ENCODE data around the gene GRIA4. TPM values are rescaled to one million over a fixed set of nuclear protein-coding genes. Genes with fewer than 3 reads are reported as not detected.

The GRIA4 gene
- total RNA-seq, 1 experiment from 2014 or later: not detected

- no peak for TF ChIP-seq EZH2 (IDR thresholded peaks at IDR 0.05; ENCODE audit: borderline replicate concordance, low read depth, low read length, poor library complexity, severe bottlenecking)
- ChIA-PET CTCF (no interaction called here), POLR2A (ENCODE audit: low non-redundant PET) (no interaction called here)
- no peaks in the 10 kb centered on the region for H3K9me3 ChIP-seq (ENCODE audit: low read depth, low read length, poor library complexity, severe bottlenecking)
- DNase-seq (ENCODE audit: low spot score): no peak
- intact Hi-C loops (cut with micrococcal nuclease; ENCODE audit: unreplicated experiment): no loop called here
- H3K36me3 ChIP-seq (ENCODE audit: insufficient read depth, low read length, poor library complexity, severe bottlenecking): no peaks in the 10 kb centered on the region
- no peak overlapping the region for H3K4me3 ChIP-seq (ENCODE audit: low read depth, low read length, poor library complexity, severe bottlenecking)
- peaks cover 6% of the 10 kb centered on the region for H3K27me3 ChIP-seq (replicated peaks; ENCODE audit: insufficient read depth, low read depth, low read length, poor library complexity)
- H3K27ac ChIP-seq (ENCODE audit: low read depth, low read length, poor library complexity, severe bottlenecking): no peak overlapping the region
- BruUV-seq (replicated peaks): no TSS peak
- H3K4me1 ChIP-seq (ENCODE audit: insufficient read depth, low read length, poor library complexity, severe bottlenecking): no peaks in the 10 kb centered on the region
These were observed 87.4 kb downstream of the GRIA4 start for GRCh38 chr11:105697291-105697690.

GRCh38 chr11:105699203-105699602 lies 89.3 kb downstream of the GRIA4 start:
- CTCF ChIA-PET: no interaction called here

DNA sequence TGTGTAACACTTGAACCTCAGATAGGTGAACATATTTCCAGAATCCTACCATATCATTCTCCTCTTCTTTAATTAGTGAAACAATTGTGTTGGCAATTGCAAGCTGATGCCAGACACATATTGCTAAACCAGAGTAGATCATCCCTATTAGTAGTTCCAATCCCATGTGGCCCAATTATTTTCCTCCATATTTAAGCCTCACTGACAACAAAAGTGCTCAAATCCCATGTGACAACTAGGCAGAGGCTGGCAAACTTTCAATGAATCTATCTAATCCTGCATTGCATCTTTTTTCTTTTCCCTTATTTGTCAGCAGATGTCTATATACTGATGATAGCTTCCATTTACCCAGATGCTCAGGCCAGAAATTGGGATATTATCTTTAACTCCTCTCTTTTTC lies 90.4 kb downstream of the GRIA4 start:
- intact Hi-C loops (cut with micrococcal nuclease; ENCODE audit: unreplicated experiment): no loop called here
- TF ChIP-seq EZH2 (IDR thresholded peaks at IDR 0.05; ENCODE audit: borderline replicate concordance, low read depth, low read length, poor library complexity, severe bottlenecking): no peak
- TF ChIP-seq, protein P1, sequence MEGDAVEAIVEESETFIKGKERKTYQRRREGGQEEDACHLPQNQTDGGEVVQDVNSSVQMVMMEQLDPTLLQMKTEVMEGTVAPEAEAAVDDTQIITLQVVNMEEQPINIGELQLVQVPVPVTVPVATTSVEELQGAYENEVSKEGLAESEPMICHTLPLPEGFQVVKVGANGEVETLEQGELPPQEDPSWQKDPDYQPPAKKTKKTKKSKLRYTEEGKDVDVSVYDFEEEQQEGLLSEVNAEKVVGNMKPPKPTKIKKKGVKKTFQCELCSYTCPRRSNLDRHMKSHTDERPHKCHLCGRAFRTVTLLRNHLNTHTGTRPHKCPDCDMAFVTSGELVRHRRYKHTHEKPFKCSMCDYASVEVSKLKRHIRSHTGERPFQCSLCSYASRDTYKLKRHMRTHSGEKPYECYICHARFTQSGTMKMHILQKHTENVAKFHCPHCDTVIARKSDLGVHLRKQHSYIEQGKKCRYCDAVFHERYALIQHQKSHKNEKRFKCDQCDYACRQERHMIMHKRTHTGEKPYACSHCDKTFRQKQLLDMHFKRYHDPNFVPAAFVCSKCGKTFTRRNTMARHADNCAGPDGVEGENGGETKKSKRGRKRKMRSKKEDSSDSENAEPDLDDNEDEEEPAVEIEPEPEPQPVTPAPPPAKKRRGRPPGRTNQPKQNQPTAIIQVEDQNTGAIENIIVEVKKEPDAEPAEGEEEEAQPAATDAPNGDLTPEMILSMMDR (conservative IDR thresholded peaks at IDR 0.05; ENCODE audit: low read depth, low read length): no peak
- no peak for DNase-seq (ENCODE audit: low spot score)
- Histone ChIP-seq H3K36me3 (ENCODE audit: insufficient read depth, low read length, poor library complexity, severe bottlenecking) (no peaks in the 10 kb centered on the region), H3K27me3 (replicated peaks; ENCODE audit: insufficient read depth, low read depth, low read length, poor library complexity) (peaks cover 6% of the 10 kb centered on the region), H3K27ac (ENCODE audit: low read depth, low read length, poor library complexity, severe bottlenecking) (no peak overlapping the region), H3K4me3 (ENCODE audit: low read depth, low read length, poor library complexity, severe bottlenecking) (no peak overlapping the region), H3K4me1 (ENCODE audit: insufficient read depth, low read length, poor library complexity, severe bottlenecking) (no peaks in the 10 kb centered on the region), H3K9me3 (ENCODE audit: low read depth, low read length, poor library complexity, severe bottlenecking) (no peaks in the 10 kb centered on the region)
- POLR2A ChIA-PET (ENCODE audit: low non-redundant PET): no interaction called here
- CTCF ChIA-PET: no interaction called here
- BruUV-seq (replicated peaks): no TSS peak

More at GRCh38 chr11:105699203-105699602, 89.3 kb downstream of the GRIA4 start:
- no peak for DNase-seq (ENCODE audit: low spot score)
- Histone ChIP-seq H3K9me3 (ENCODE audit: low read depth, low read length, poor library complexity, severe bottlenecking) (no peaks in the 10 kb centered on the region), H3K4me1 (ENCODE audit: insufficient read depth, low read length, poor library complexity, severe bottlenecking) (no peaks in the 10 kb centered on the region), H3K4me3 (ENCODE audit: low read depth, low read length, poor library complexity, severe bottlenecking) (no peak overlapping the region), H3K36me3 (ENCODE audit: insufficient read depth, low read length, poor library complexity, severe bottlenecking) (no peaks in the 10 kb centered on the region), H3K27ac (ENCODE audit: low read depth, low read length, poor library complexity, severe bottlenecking) (no peak overlapping the region), H3K27me3 (replicated peaks; ENCODE audit: insufficient read depth, low read depth, low read length, poor library complexity) (peaks cover 6% of the 10 kb centered on the region)
- no TSS peak for BruUV-seq (replicated peaks)
- intact Hi-C loops (cut with micrococcal nuclease; ENCODE audit: unreplicated experiment): no loop called here
- TF ChIP-seq EZH2 (IDR thresholded peaks at IDR 0.05; ENCODE audit: borderline replicate concordance, low read depth, low read length, poor library complexity, severe bottlenecking): no peak
- TF ChIP-seq, protein P1 (conservative IDR thresholded peaks at IDR 0.05; ENCODE audit: low read depth, low read length): no peak
- POLR2A ChIA-PET (ENCODE audit: low non-redundant PET): no interaction called here

- no peak for DNase-seq (ENCODE audit: low spot score)
- no peak overlapping the region for H3K4me3 ChIP-seq (ENCODE audit: low read depth, low read length, poor library complexity, severe bottlenecking)
- ChIA-PET CTCF (no interaction called here), POLR2A (ENCODE audit: low non-redundant PET) (no interaction called here)
- BruUV-seq (replicated peaks): no TSS peak
- no peak overlapping the region for H3K27ac ChIP-seq (ENCODE audit: low read depth, low read length, poor library complexity, severe bottlenecking)
- H3K27me3 ChIP-seq (replicated peaks; ENCODE audit: insufficient read depth, low read depth, low read length, poor library complexity): peaks cover 6% of the 10 kb centered on the region
- intact Hi-C loops (cut with micrococcal nuclease; ENCODE audit: unreplicated experiment): no loop called here
- H3K9me3 ChIP-seq (ENCODE audit: low read depth, low read length, poor library complexity, severe bottlenecking): no peaks in the 10 kb centered on the region
- no peak for TF ChIP-seq EZH2 (IDR thresholded peaks at IDR 0.05; ENCODE audit: borderline replicate concordance, low read depth, low read length, poor library complexity, severe bottlenecking)
- TF ChIP-seq, protein P1 (conservative IDR thresholded peaks at IDR 0.05; ENCODE audit: low read depth, low read length): no peak
- no peaks in the 10 kb centered on the region for H3K36me3 ChIP-seq (ENCODE audit: insufficient read depth, low read length, poor library complexity, severe bottlenecking)
- H3K4me1 ChIP-seq (ENCODE audit: insufficient read depth, low read length, poor library complexity, severe bottlenecking): no peaks in the 10 kb centered on the region
These were observed 91.2 kb downstream of the GRIA4 start for GRCh38 chr11:105701098-105701497.

Data from A673 (cell line).